Activated B cell treated with CpG ODN at 0.5 μM for 24 hours (primary cell): Measurements from ENCODE around the gene NAA25. TPM values are rescaled to one million over a fixed set of nuclear protein-coding genes. Genes with fewer than 3 reads are reported as not detected.
"Not testable (repeated sequence)": the region's sequence is repeated elsewhere in the genome, so short reads cannot be mapped to it uniquely, and the experiment has no call there.

Experiments used
- ATAC-seq: fragments of 200-7000 bp; cut with Tn5 transposase; one replicate; pipeline ENCODE4 v1.10.0; 2021; ENCODE audit warnings: low read depth, mild to moderate bottlenecking, moderate library complexity
- CTCF ChIA-PET: fragments of 350-600 bp; sonication (Branson Sonifier 250); formaldehyde crosslinking; loops from one replicate; lab custom pipeline; 2021; ENCODE audit warnings: antibody characterized with exemption; lab: Charles Lee
- POLR2A ChIA-PET: fragments of 350-600 bp; sonication (Branson Sonifier 250); formaldehyde crosslinking; loops from one replicate; lab custom pipeline; 2021; ENCODE audit warnings: antibody characterized with exemption; lab: Charles Lee
- DNase-seq: peaks from one replicate; pipeline ENCODE4 v3.0.0; 2022
- H3K27ac Mint-ChIP-seq: one replicate; pipeline ENCODE4 v1.8.0; 2020; ENCODE audit warnings: mixed read lengths
- H3K27me3 Mint-ChIP-seq: one replicate; pipeline ENCODE4 v1.8.0; 2021; ENCODE audit warnings: mixed read lengths
- H3K36me3 Mint-ChIP-seq: one replicate; pipeline ENCODE4 v1.8.0; 2021; ENCODE audit warnings: low read depth, mixed read lengths
- H3K4me1 Mint-ChIP-seq: one replicate; pipeline ENCODE4 v1.8.0; 2021; ENCODE audit warnings: mixed read lengths
- H3K4me3 Mint-ChIP-seq: one replicate; pipeline ENCODE4 v1.8.0; 2020; ENCODE audit warnings: mild to moderate bottlenecking, mixed read lengths
- H3K9me3 Mint-ChIP-seq: one replicate; pipeline ENCODE4 v1.8.0; 2020; ENCODE audit warnings: mixed read lengths
- intact Hi-C: fragments of 100-400 bp; cut with micrococcal nuclease; formaldehyde crosslinking; loops from one replicate; pipeline ENCODE4 v1.15.1; 2024
- total RNA-seq: library from RNA; stranded (reverse); gene quantifications from 2 replicates; pipeline ENCODE4 v1.2.3, GENCODE V29; 2022
- TF ChIP-seq, protein P1 (sequence below): fragments of 200-600 bp; IDR thresholded peaks from one replicate; pipeline ENCODE4 v1.8.0; 2022; ENCODE audit warnings: antibody characterized with exemption, mild to moderate bottlenecking

The NAA25 gene
- total RNA-seq, 1 donor from 2014 or later = 52.7 TPM

DNA sequence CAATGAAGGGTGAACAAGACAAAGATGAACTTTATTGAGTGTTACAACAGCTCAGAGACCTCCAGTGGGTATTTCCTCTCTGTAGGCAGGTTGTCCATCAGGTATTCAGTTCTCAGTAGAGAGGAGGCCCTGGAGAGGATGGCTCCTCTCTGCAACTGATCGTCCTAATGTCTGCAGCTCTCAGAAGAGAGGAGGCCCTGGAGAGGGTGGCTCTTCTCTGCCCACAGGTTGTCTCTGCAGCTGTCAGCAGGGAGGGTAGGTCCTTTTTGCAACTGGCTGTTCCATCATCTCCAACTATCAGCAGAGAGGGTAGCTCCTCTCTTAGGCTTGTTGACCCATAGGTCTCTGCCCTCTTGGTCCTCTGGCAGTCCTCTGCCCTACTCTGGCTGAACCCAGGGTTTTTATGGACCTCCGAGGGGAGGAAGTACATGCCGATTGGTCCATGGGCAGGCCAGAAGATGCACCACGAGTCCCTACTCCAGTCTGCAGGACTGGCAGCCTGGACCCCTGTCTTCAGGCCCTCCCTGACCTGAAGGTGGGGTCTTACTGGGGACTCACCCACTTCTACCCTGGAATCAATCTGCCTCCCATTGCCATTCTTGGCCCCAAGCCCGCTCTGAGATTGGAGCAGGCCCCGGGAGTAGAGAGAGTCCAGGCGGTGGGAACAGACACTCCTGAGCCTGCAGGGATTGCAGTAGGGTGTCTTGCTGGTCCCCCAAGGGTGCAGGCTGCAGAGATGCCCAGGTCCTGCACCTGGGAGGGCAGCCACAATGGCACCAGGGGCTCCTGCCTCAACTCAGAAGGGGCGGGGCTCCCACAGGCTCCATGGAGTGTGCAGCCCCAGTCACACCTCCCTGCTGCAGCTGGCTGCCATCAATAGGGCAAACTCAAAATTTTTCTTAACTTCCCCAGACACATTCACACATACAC lies 97.9 kb downstream of the NAA25 start:
- Mint-ChIP-seq H3K27ac (no peak overlapping the region), H3K27me3 (no peaks in the 10 kb centered on the region), H3K4me1 (peaks cover 55% of the 10 kb centered on the region), H3K36me3 (peaks cover 23% of the 10 kb centered on the region), H3K4me3 (peak overlapping the region; percentile 96), H3K9me3 (no peaks in the 10 kb centered on the region)
- ChIA-PET POLR2A (interaction anchor here (0.6 to 1.3 kb wide), 3 partner anchors 10 to 136 kb away, joined by 3 to 4 read pairs (median 3); no protein-coding TSS in a partner anchor), CTCF (no interaction called here)
- DNase-seq (no peak), ATAC-seq (no peak)
- TF ChIP-seq, protein P1, sequence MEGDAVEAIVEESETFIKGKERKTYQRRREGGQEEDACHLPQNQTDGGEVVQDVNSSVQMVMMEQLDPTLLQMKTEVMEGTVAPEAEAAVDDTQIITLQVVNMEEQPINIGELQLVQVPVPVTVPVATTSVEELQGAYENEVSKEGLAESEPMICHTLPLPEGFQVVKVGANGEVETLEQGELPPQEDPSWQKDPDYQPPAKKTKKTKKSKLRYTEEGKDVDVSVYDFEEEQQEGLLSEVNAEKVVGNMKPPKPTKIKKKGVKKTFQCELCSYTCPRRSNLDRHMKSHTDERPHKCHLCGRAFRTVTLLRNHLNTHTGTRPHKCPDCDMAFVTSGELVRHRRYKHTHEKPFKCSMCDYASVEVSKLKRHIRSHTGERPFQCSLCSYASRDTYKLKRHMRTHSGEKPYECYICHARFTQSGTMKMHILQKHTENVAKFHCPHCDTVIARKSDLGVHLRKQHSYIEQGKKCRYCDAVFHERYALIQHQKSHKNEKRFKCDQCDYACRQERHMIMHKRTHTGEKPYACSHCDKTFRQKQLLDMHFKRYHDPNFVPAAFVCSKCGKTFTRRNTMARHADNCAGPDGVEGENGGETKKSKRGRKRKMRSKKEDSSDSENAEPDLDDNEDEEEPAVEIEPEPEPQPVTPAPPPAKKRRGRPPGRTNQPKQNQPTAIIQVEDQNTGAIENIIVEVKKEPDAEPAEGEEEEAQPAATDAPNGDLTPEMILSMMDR = no peak
- intact Hi-C loops = loop anchor here (5.0 kb wide), 1 partner anchor 243 kb away; the partner anchor contains the start of gene ALDH2

DNA sequence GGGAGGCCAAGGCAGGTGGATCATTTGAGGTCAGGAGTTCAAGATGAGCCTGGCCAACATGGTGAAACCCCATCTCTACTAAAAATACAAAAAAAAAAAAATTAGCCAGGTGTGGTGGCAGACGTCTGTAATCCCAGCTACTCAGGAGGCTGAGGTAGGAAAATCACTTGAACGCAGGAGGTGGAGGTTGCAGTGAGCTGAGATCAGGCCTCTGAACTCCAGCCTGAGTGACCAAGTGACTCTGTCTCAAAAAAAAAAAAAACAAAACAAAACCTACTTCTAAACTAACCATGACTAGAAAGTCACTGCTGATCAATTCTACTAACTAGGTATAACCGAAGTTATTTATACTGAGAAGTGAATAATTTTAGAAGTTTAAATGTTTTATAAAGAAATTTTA lies 99.0 kb downstream of the NAA25 start:
- H3K4me1 Mint-ChIP-seq = peaks cover 49% of the 10 kb centered on the region
- H3K9me3 Mint-ChIP-seq, CTCF ChIA-PET, H3K27me3 Mint-ChIP-seq, intact Hi-C loops, ATAC-seq, H3K27ac Mint-ChIP-seq, DNase-seq, H3K4me3 Mint-ChIP-seq: not testable (repeated sequence)
- peaks cover 16% of the 10 kb centered on the region for H3K36me3 Mint-ChIP-seq
- POLR2A ChIA-PET = interaction anchor here (0.6 to 1.3 kb wide), 2 partner anchors 11 to 13 kb away, joined by 3 to 4 read pairs; no protein-coding TSS in a partner anchor

DNA sequence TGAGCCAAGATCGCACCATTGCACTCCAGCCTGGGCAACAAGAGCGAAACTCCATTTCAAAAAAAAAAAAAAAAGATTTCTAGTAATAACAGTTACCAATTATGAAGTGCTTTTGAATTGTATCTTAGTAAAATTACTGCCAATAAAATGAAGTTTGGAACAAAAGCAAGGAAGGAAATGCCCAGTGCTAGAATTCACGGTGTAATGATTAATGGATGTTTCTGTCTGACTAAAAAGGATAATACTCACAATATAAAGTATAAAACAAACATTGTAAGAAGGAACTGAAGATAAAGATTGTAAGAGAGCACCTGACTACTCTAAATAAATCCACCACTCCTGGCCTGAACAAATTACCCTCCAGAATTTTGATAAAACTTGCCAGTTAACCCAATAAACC lies 99.7 kb downstream of the NAA25 start:
- peak overlapping the region; percentile 24 for H3K27ac Mint-ChIP-seq
- intact Hi-C loops = no loop called here
- POLR2A ChIA-PET = no interaction called here

DNA sequence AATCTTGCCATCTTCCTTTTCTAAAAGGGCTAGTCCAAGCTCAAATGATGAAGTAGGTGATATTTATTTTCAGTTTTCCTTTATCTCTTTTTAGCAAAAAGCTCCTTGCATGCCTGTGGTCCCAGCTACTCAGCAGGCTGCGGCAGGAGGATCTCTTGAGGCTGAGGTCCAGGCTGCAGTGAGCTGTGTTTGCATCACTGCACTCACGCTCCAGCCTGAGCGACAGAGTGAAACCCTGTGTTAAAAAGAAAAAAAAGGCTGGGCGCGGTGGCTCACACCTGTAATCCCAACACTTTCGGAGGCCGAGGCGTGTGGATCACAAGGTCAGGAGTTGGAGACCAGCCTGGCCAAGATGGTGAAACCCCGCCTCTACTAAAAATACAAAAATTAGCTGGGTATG lies 100.6 kb downstream of the NAA25 start:
- H3K4me3 Mint-ChIP-seq = no peak overlapping the region
- CTCF ChIA-PET = no interaction called here
- intact Hi-C loops = no loop called here
- DNase-seq = no peak
- H3K27ac Mint-ChIP-seq = no peak overlapping the region
- no peaks in the 10 kb centered on the region for H3K9me3 Mint-ChIP-seq
- peaks cover 6% of the 10 kb centered on the region for H3K36me3 Mint-ChIP-seq
- peaks cover 46% of the 10 kb centered on the region for H3K4me1 Mint-ChIP-seq
- TF ChIP-seq, protein P1 = no peak
- no peak for ATAC-seq
- H3K27me3 Mint-ChIP-seq = no peaks in the 10 kb centered on the region
- POLR2A ChIA-PET = interaction anchor here (0.7 kb wide), 1 partner anchor 15 kb away, joined by 4 read pairs; no protein-coding TSS in a partner anchor

More for the DNA sequence above, 99.7 kb downstream of the NAA25 start:
- TF ChIP-seq, protein P1 = no peak
- ATAC-seq (no peak), DNase-seq (no peak)
- no peak overlapping the region for H3K4me3 Mint-ChIP-seq
- no peaks in the 10 kb centered on the region for H3K27me3 Mint-ChIP-seq
- H3K36me3 Mint-ChIP-seq = peaks cover 9% of the 10 kb centered on the region
- no peaks in the 10 kb centered on the region for H3K9me3 Mint-ChIP-seq
- CTCF ChIA-PET = no interaction called here
- H3K4me1 Mint-ChIP-seq = peaks cover 43% of the 10 kb centered on the region

DNA sequence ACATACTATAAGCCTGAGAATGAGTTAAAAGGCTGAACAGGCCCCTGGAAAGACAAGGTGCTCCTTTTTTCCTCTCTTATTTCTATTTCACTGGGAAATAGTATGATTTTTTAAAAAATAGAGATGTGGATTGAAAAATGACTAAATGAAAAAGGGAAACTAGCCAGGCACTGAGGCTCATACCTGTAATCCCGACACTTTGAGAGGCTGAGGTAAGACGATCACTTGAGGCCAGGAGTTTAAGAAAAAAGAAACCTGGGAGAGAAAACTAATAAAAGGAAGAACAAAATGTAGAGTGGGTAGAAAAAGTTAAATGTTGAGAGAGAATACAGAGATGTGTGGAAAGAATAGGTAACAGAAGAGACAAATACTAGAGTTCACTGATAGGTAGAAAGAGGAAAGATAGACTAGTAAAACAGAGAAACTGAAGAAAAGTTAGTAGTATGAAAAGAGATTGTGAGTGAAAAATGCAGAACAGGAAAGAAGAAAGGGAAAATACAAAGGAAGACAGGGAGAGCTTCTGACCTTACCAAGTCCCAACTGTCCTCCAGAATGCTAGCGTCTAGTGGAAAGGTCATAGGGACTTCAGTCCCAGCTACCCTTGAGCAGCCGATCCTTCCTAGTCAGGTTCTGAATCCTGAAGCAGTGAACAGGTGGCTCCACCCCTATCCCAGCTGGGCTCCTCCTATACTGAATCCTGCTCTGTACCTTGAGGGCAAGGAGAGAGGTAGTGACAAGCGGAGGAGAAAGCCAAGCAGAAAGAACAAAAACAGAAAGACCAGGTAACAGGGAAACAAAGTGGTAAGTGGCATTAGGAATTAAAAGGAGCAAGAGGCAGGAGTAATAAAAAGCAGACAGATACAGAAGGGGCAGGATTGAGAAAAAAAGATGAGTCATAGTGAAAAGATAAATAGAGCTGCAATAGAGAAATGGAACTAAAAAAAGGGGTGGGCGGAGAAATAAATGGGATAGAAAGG lies 102.9 kb downstream of the NAA25 start:
- intact Hi-C loops = no loop called here
- Mint-ChIP-seq H3K27ac (no peak overlapping the region), H3K4me1 (peaks cover 48% of the 10 kb centered on the region), H3K27me3 (peaks cover 2% of the 10 kb centered on the region), H3K9me3 (no peaks in the 10 kb centered on the region), H3K4me3 (no peak overlapping the region), H3K36me3 (peaks cover under 1% of the 10 kb centered on the region)
- POLR2A ChIA-PET = interaction anchor here (5.1 kb wide), 1 partner anchor 8 kb away, joined by 98 read pairs; the partner anchor contains the start of genes ERP29 and TMEM116
- DNase-seq (no peak), ATAC-seq (no peak)
- TF ChIP-seq, protein P1 = no peak
- CTCF ChIA-PET = no interaction called here
